Activated CD8-positive, alpha-beta memory T cell treated with anti-CD3 and anti-CD28 coated beads, Interleukin-2, amount 50 U/mL, for 1 hour (primary cell): ENCODE results near the gene PRRG2.

Source experiments
- DNase-seq: peaks from one replicate; pipeline ENCODE4 v3.0.0-alpha.2; 2020; ENCODE audit errors: extremely low read depth

The PRRG2 gene

GRCh38 chr19:49581007-49581508, at the start of gene PRRG2:
TSS of gene PRRG2 (plus strand) at chr19:49581316. CDS start at chr19:49583220, 1,904 bp downstream.
- DNase-seq: no peak

GRCh38 chr19:49533551-49534488, 47.3 kb upstream of the PRRG2 start:
- peak; percentile 45 for DNase-seq

- DNase-seq: no peak
Measured at GRCh38 chr19:49534632-49535385, 46.3 kb upstream of the PRRG2 start.

- DNase-seq: no peak
Measured at GRCh38 chr19:49536921-49537462, 44.1 kb upstream of the PRRG2 start.

- no peak for DNase-seq
Measured at GRCh38 chr19:49538643-49539042, 42.5 kb upstream of the PRRG2 start.

GRCh38 chr19:49539192-49539952, 41.7 kb upstream of the PRRG2 start:
- no peak for DNase-seq

- DNase-seq: no peak
Measured at GRCh38 chr19:49541914-49542313, 39.2 kb upstream of the PRRG2 start.

- no peak for DNase-seq
Measured at GRCh38 chr19:49542446-49542845, 38.7 kb upstream of the PRRG2 start.

- DNase-seq: no peak
Measured at GRCh38 chr19:49543032-49543431, 38.1 kb upstream of the PRRG2 start.

- no peak for DNase-seq
Measured at GRCh38 chr19:49544154-49544553, 37.0 kb upstream of the PRRG2 start.

GRCh38 chr19:49546825-49547565, 34.1 kb upstream of the PRRG2 start:
- no peak for DNase-seq

GRCh38 chr19:49549045-49549444, 32.1 kb upstream of the PRRG2 start:
- DNase-seq: no peak

- DNase-seq: no peak
Measured at GRCh38 chr19:49551531-49551930, 29.6 kb upstream of the PRRG2 start.

- DNase-seq: no peak
Measured at GRCh38 chr19:49552749-49553148, 28.4 kb upstream of the PRRG2 start.

- DNase-seq: no peak
Measured at GRCh38 chr19:49553451-49554271, 27.5 kb upstream of the PRRG2 start.

- DNase-seq: no peak
Measured at GRCh38 chr19:49554701-49555181, 26.4 kb upstream of the PRRG2 start.

GRCh38 chr19:49555600-49556411, 25.3 kb upstream of the PRRG2 start:
- no peak for DNase-seq

- DNase-seq: no peak
Measured at GRCh38 chr19:49556412-49557398, 24.4 kb upstream of the PRRG2 start.
